SK-N-SH (cell line): Measurements from ENCODE around the gene DEFB124. TPM values are rescaled to one million over a fixed set of nuclear protein-coding genes. Genes with fewer than 3 reads are reported as not detected.

ENCODE experiments used
- CTCF ChIA-PET: fragments of 300-600, 350-600 bp; formaldehyde crosslinking; extraction: SDS; loops from one replicate; lab custom pipeline; 2021; lab: Yijun Ruan, JAX
- POLR2A ChIA-PET: fragments of 350-600 bp; sonication (Branson Sonifier 250); formaldehyde crosslinking; extraction: SDS; loops from one replicate; lab custom pipeline; 2020; ENCODE audit warnings: antibody characterized with exemption, inconsistent platforms; lab: Yijun Ruan, JAX
- DNase-seq: peaks from one replicate; pipeline ENCODE4 v3.0.0; 2012
- H2AFZ ChIP-seq: fragments of 200-600 bp; sonication (generic); 2 replicates; pipeline ENCODE4 v1.8.1; 2016; ENCODE audit warnings: antibody characterized with exemption, mild to moderate bottlenecking, low read depth
- H3F3A ChIP-seq: fragments of 200-600 bp; sonication (generic); replicated peaks from 2 replicates; pipeline ENCODE3; 2016; ENCODE audit warnings: antibody characterized with exemption, mild to moderate bottlenecking; ENCODE audit not compliant: insufficient read depth
- H3K27ac ChIP-seq, 2 experiments: fragments of 200-500 bp in 1 of 2; fragments of 200-600 bp in 1 of 2; sonication (Bioruptor generic) in 1 of 2; sonication (generic), shearing (Covaris generic) in 1 of 2; 2 replicates each; pipeline versions ENCODE4 v1.5.1 to v1.6.1; 2014 to 2016; ENCODE audit warnings: low read depth in 2 of 2, inconsistent platforms in 1 of 2, low read length in 1 of 2, mild to moderate bottlenecking in 1 of 2, mixed read lengths in 1 of 2
- H3K27me3 ChIP-seq: fragments of 200-600 bp; sonication (generic), shearing (Covaris generic); 2 replicates; pipeline ENCODE4 v1.6.1; 2016; ENCODE audit warnings: mixed run types; ENCODE audit not compliant: insufficient read depth
- H3K36me3 ChIP-seq, 2 experiments: fragments of 200-500 bp in 1 of 2; fragments of 200-600 bp in 1 of 2; sonication (Bioruptor generic) in 1 of 2; sonication (generic) in 1 of 2; replicated peaks in 1 of 2; 2 replicates each; pipeline versions ENCODE3 to v1.5.1; 2014 to 2016; ENCODE audit warnings: low read length in 1 of 2, mild to moderate bottlenecking in 1 of 2; ENCODE audit not compliant: insufficient read depth in 2 of 2, control insufficient read depth in 1 of 2
- H3K4me1 ChIP-seq, 2 experiments: fragments of 200-500 bp in 1 of 2; fragments of 200-600 bp in 1 of 2; sonication (Bioruptor generic) in 1 of 2; sonication (generic), shearing (Covaris generic) in 1 of 2; 2 replicates each; pipeline versions ENCODE4 v1.5.1 to v1.6.1; 2014 to 2016; ENCODE audit warnings: low read depth in 1 of 2, low read length in 1 of 2, mixed run types in 1 of 2; ENCODE audit not compliant: insufficient read depth in 2 of 2, control insufficient read depth in 1 of 2
- H3K4me2 ChIP-seq: fragments of 200-600 bp; sonication (generic), shearing (Covaris generic); 2 replicates; pipeline ENCODE4 v1.6.1; 2017; ENCODE audit warnings: mixed run types
- H3K4me3 ChIP-seq, 2 experiments: fragments of 200-500 bp in 1 of 2; fragments of 200-600 bp in 1 of 2; sonication (Bioruptor generic) in 1 of 2; sonication (generic), shearing (Covaris generic) in 1 of 2; 2 replicates each; pipeline versions ENCODE4 v1.5.1 to v1.8.1; 2014 to 2016; ENCODE audit warnings: low read depth in 2 of 2, inconsistent platforms in 1 of 2, low read length in 1 of 2, mild to moderate bottlenecking in 1 of 2, mixed read lengths in 1 of 2, moderate library complexity in 1 of 2
- H3K79me2 ChIP-seq: fragments of 200-600 bp; sonication (generic); 2 replicates; pipeline ENCODE4 v1.8.1; 2017; ENCODE audit warnings: mild to moderate bottlenecking; ENCODE audit not compliant: insufficient read depth
- H3K9ac ChIP-seq: fragments of 200-600 bp; sonication (generic); 2 replicates; pipeline ENCODE4 v1.6.1; 2017; ENCODE audit warnings: mixed run types
- H3K9me2 ChIP-seq: fragments of 200-600 bp; sonication (generic); 2 replicates; pipeline ENCODE4 v1.6.1; 2017; ENCODE audit warnings: mixed run types
- H3K9me3 ChIP-seq: fragments of 200-600 bp; sonication (generic); 2 replicates; pipeline ENCODE4 v1.6.1; 2017; ENCODE audit warnings: mixed run types, mild to moderate bottlenecking, moderate library complexity
- H4K20me1 ChIP-seq: fragments of 200-600 bp; sonication (generic); 2 replicates; pipeline ENCODE4 v1.6.1; 2017; ENCODE audit warnings: mild to moderate bottlenecking, mixed run types; ENCODE audit not compliant: insufficient read depth
- FOXJ3 ChIP-seq: sonication (generic); formaldehyde crosslinking; IDR thresholded peaks from 2 replicates; pipeline ENCODE4 v1.5.1; 2020; ENCODE audit warnings: mild to moderate bottlenecking, missing genetic modification reagents
- GABPA ChIP-seq: IDR thresholded peaks from 2 replicates; pipeline ENCODE4 v1.4.0; 2012; ENCODE audit warnings: low read depth, mild to moderate bottlenecking
- GATA2 ChIP-seq: sonication (generic); formaldehyde crosslinking; IDR thresholded peaks from 2 replicates; pipeline ENCODE4 v1.5.0; 2020; ENCODE audit warnings: mild to moderate bottlenecking, missing genetic modification reagents
- JUND ChIP-seq: IDR thresholded peaks from 2 replicates; pipeline ENCODE4 v1.4.0; 2012
- NRF1 ChIP-seq: IDR thresholded peaks from 2 replicates; pipeline ENCODE4 v1.6.1; 2012; ENCODE audit warnings: low read depth, mild to moderate bottlenecking, low read length
- POLR2AphosphoS5 ChIP-seq: IDR thresholded peaks from 2 replicates; pipeline ENCODE4 v1.6.1; 2012; ENCODE audit warnings: low read depth, low read length
- RCOR1 ChIP-seq: fragments of 150-350 bp; IDR thresholded peaks from 2 replicates; pipeline ENCODE4 v1.6.1; 2017; ENCODE audit warnings: antibody characterized with exemption, low read length
- SIN3A ChIP-seq: IDR thresholded peaks from 2 replicates; pipeline ENCODE4 v1.6.1; 2012; ENCODE audit warnings: low read depth, mild to moderate bottlenecking, low read length, moderate library complexity, borderline replicate concordance
- SMC3 ChIP-seq: IDR thresholded peaks from 2 replicates; pipeline ENCODE4 v1.6.1; 2012; ENCODE audit warnings: low read depth, low read length, improper control_type of control experiment
- TAF1 ChIP-seq: IDR thresholded peaks from 2 replicates; pipeline ENCODE4 v1.6.1; 2012; ENCODE audit warnings: low read depth, mild to moderate bottlenecking, low read length, moderate library complexity, borderline replicate concordance
- TCF12 ChIP-seq: IDR thresholded peaks from 2 replicates; pipeline ENCODE4 v1.4.0; 2012
- YY1 ChIP-seq: IDR thresholded peaks from 2 replicates; pipeline ENCODE4 v1.4.0; 2012; ENCODE audit warnings: low read depth, mild to moderate bottlenecking
- WGBS: methylation state at CpG from one replicate; pipeline ENCODE4 v1.1.6; 2017; ENCODE audit warnings: low lambda C conversion rate; 5-methylcytosine and 5-hydroxymethylcytosine counted together
- polyA plus RNA-seq, 3 experiments: library from polyadenylated mRNA; depleted of rRNA; stranded (reverse); fragments of >200 nt; gene quantifications; 2 replicates each; pipeline ENCODE4 v1.2.3, GENCODE V29; 2012
- TF ChIP-seq, protein P1 (sequence below): fragments of 150-350 bp; IDR thresholded peaks from 2 replicates; pipeline ENCODE4 v1.6.1; 2017; ENCODE audit warnings: antibody characterized with exemption, low read length, low read depth, borderline replicate concordance
- TF ChIP-seq, protein P2 (sequence below): fragments of 200-600 bp; sonication (generic); IDR thresholded peaks from 2 replicates; pipeline ENCODE4 v1.6.1; 2017; ENCODE audit warnings: antibody characterized with exemption, mild to moderate bottlenecking, moderate library complexity
- TF ChIP-seq, protein P3 (sequence below): IDR thresholded peaks from 2 replicates; pipeline ENCODE4 v1.4.0; 2012; ENCODE audit warnings: low read depth, borderline replicate concordance

The DEFB124 gene
- polyA plus RNA-seq, 1 of the 3 experiments (the other 2 are of a cell fraction): 0.26 TPM

DNA sequence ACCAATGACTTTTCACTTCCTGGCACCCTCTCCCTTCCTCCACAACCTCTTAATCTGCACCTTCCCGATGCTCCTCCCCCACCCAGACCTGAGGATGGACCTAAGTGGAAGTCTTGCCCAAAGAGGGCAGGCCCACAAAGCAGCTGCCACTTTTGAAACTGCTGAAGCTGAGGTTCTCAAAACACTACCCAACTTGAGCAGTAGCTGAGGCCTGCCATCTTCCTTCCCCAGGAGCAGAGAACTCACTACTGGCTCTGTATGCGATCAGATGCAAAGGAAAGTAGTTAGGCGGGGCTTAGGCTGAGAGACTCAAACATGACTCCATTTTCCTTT lies 40.8 kb upstream of the DEFB124 start:
- Histone ChIP-seq H3K9ac (peak overlapping the region; percentile 93), H3K36me3 (peaks cover 5 to 9% of the 10 kb centered on the region in 2 experiments), H3F3A (peaks cover 3% of the 10 kb centered on the region), H3K9me3 (no peaks in the 10 kb centered on the region), H3K4me1 (peaks cover 9 to 27% of the 10 kb centered on the region in 2 experiments), H3K4me2 (peak overlapping the region; percentile 100), H3K27me3 (no peaks in the 10 kb centered on the region), H3K9me2 (no peaks in the 10 kb centered on the region), H3K4me3 (peak overlapping the region; percentile 95), H2AFZ (no peak overlapping the region), H3K27ac (no peak overlapping the region), H4K20me1 (peaks cover 29% of the 10 kb centered on the region), H3K79me2 (peaks cover 65% of the 10 kb centered on the region)
- CTCF ChIA-PET: interaction anchor here (1.6 to 2.4 kb wide), 3 partner anchors 14 to 97 kb away, joined by 3 to 18 read pairs (median 9); no protein-coding TSS in a partner anchor
- 75% methylated on average over 3 of the region's 3 CpGs for WGBS
- DNase-seq: no peak
- TF ChIP-seq JUND (no peak), GABPA (no peak), TCF12 (no peak), YY1 (no peak)
- TF ChIP-seq, protein P1, sequence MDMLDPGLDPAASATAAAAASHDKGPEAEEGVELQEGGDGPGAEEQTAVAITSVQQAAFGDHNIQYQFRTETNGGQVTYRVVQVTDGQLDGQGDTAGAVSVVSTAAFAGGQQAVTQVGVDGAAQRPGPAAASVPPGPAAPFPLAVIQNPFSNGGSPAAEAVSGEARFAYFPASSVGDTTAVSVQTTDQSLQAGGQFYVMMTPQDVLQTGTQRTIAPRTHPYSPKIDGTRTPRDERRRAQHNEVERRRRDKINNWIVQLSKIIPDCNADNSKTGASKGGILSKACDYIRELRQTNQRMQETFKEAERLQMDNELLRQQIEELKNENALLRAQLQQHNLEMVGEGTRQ: no peak
- POLR2A ChIA-PET: no interaction called here

DNA sequence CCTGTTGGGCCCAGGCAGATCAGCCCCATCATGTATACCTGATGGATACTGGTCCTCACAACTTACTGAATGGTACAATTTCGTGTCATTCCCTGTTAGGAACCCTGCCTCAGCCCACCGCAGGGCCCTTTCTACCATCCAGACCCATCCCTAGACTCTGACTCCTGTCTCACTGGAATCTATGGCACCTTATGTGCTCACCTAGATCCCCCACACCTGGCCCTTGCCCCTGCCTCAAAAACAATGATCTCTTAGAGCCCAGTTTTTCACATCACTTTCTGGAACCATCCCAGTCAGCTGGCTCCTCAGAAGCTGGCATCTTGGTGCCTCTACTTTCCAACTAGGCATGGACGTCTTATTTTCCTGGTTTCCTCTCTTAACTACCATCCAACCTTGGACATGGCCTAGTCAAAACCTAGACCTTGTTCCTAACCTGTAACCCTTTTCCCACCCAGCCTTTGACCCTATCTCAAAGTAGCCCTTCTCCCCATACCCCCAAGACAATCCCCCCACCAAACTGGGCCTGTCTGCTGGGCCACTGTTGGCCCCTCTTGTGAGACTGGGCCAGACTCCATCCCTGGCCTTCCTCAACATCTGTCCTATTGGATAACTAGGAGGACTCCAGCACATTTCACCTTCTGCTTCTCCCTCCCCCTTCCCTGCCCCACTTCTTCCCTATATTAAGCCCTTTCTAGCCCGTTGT lies 40.3 kb upstream of the DEFB124 start:
- H2AFZ ChIP-seq: no peak overlapping the region; the same call in 1 of the 2 replicates
- POLR2A ChIA-PET: no interaction called here

DNA sequence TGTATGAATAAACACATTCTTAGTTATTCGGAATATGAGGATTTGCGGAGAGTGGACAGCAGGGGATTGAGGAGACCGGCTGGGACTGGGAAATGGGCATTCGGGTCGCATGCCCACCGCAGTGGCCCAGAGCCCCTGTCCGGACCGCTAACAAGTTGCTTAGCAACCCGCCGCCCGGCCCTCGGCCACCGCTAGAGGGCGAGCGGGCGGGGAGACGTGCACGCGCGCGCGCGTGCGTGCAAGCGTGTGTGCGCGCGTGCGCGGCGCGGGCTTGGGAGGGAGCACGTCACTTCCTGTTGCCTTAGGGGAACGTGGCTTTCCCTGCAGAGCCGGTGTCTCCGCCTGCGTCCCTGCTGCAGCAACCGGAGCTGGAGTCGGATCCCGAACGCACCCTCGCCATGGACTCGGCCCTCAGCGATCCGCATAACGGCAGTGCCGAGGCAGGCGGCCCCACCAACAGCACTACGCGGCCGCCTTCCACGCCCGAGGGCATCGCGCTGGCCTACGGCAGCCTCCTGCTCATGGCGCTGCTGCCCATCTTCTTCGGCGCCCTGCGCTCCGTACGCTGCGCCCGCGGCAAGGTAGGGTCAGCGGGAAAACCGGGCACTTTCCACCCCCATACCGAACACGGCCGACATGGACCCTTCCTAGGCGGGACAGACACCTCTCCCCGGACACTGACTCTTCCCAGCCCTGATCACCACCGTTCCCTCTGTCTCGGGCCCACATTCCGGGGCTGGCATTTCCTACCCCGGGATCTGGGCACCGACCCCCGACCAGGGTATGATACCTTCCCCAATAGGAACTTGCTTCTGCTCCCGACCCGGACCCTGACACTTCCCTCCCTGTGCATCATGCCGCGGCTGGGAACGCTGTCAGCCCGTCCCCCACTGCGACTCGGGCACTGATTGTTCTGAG lies 39.5 kb upstream of the DEFB124 start, which contains the start of gene HM13:
HM13 (plus strand) TSS at position 289 of the 918 bp plus-strand sequence; CDS start at position 399, 110 bp downstream.
- Histone ChIP-seq H3K79me2 (peaks cover 51% of the 10 kb centered on the region), H2AFZ (peak within 1 kb of the TSS; percentile 73), H3K4me3 (peak within 1 kb of the TSS; percentile 95), H3K27ac (peak within 1 kb of the TSS; percentile 78 to 84), H3K27me3 (no peaks in the 10 kb centered on the region), H3K9me3 (no peaks in the 10 kb centered on the region), H3K4me1 (peaks cover 9 to 27% of the 10 kb centered on the region in 2 experiments), H3K9ac (peak within 1 kb of the TSS; percentile 93), H3K4me2 (peak within 1 kb of the TSS; percentile 100), H4K20me1 (peaks cover 15% of the 10 kb centered on the region), H3F3A (peaks cover 3% of the 10 kb centered on the region), H3K9me2 (no peaks in the 10 kb centered on the region), H3K36me3 (peaks cover 4 to 5% of the 10 kb centered on the region in 2 experiments)
- POLR2A ChIA-PET: no interaction called here
- WGBS: 3% methylated on average over 22 of the region's 86 CpGs
- CTCF ChIA-PET: interaction anchor here (0.6 to 2.4 kb wide), 11 partner anchors 8 to 99 kb away, joined by 3 to 18 read pairs (median 3); a partner anchor contains a TSS
- DNase-seq: peak; percentile 98
- TF ChIP-seq, protein P2, sequence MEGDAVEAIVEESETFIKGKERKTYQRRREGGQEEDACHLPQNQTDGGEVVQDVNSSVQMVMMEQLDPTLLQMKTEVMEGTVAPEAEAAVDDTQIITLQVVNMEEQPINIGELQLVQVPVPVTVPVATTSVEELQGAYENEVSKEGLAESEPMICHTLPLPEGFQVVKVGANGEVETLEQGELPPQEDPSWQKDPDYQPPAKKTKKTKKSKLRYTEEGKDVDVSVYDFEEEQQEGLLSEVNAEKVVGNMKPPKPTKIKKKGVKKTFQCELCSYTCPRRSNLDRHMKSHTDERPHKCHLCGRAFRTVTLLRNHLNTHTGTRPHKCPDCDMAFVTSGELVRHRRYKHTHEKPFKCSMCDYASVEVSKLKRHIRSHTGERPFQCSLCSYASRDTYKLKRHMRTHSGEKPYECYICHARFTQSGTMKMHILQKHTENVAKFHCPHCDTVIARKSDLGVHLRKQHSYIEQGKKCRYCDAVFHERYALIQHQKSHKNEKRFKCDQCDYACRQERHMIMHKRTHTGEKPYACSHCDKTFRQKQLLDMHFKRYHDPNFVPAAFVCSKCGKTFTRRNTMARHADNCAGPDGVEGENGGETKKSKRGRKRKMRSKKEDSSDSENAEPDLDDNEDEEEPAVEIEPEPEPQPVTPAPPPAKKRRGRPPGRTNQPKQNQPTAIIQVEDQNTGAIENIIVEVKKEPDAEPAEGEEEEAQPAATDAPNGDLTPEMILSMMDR: peak; percentile 87
- TF ChIP-seq FOXJ3: no peak
- peak; percentile 84 for TF ChIP-seq NRF1
- TF ChIP-seq SIN3A: no peak
- peak; percentile 63; the same call in 1 of the 2 replicates for TF ChIP-seq TAF1
- TF ChIP-seq RCOR1: no peak; the same call in 1 of the 2 replicates
- peak; percentile 36; the same call in 1 of the 2 replicates for TF ChIP-seq SMC3
- TF ChIP-seq POLR2AphosphoS5: peak; percentile 81
- TF ChIP-seq, protein P3, sequence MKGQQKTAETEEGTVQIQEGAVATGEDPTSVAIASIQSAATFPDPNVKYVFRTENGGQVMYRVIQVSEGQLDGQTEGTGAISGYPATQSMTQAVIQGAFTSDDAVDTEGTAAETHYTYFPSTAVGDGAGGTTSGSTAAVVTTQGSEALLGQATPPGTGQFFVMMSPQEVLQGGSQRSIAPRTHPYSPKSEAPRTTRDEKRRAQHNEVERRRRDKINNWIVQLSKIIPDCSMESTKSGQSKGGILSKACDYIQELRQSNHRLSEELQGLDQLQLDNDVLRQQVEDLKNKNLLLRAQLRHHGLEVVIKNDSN: no peak
- TF ChIP-seq GABPA: peak; percentile 71

More for the DNA sequence above, 40.3 kb upstream of the DEFB124 start:
- Histone ChIP-seq H3F3A (peaks cover 3% of the 10 kb centered on the region), H4K20me1 (peaks cover 24% of the 10 kb centered on the region), H3K9ac (peak overlapping the region; percentile 93), H3K4me1 (peaks cover 9 to 27% of the 10 kb centered on the region in 2 experiments), H3K36me3 (peaks cover 5 to 9% of the 10 kb centered on the region in 2 experiments), H3K27ac (peak overlapping the region; percentile 23 to 78; a peak in 2 of 4 replicates), H3K9me3 (no peaks in the 10 kb centered on the region), H3K9me2 (no peaks in the 10 kb centered on the region), H3K79me2 (peaks cover 59% of the 10 kb centered on the region), H3K4me3 (peak overlapping the region; percentile 95), H3K4me2 (peak overlapping the region; percentile 100), H3K27me3 (no peaks in the 10 kb centered on the region)
- CTCF ChIA-PET: interaction anchor here (1.6 to 2.4 kb wide), 4 partner anchors 13 to 98 kb away, joined by 3 to 18 read pairs (median 6); no protein-coding TSS in a partner anchor
- DNase-seq: no peak
- 5% methylated on average over 4 of the region's 4 CpGs for WGBS
- TF ChIP-seq GATA2 (CRISPR knock-in tag) (no peak), SIN3A (no peak)
